ENCODE results near the gene SERINC5.

SERINC5 gene

GRCh38 chr5:80149161-80149609 is 106.7 kb downstream of the SERINC5 start:
- no peak overlapping the region for H3K4me3 ChIP-seq (ENCODE audit: low read depth, low read length)
- no peak for TF ChIP-seq CTCF (IDR thresholded peaks at IDR 0.05; ENCODE audit: low read depth, low read length, missing control alignments)
- no peak for DNase-seq (ENCODE audit: low read depth)
- in situ Hi-C loops (cut with HindIII; ENCODE audit: low sequenced_read_pairs), result no loop called here

GRCh38 chr5:80147119-80147815 is 108.6 kb downstream of the SERINC5 start:
- TF ChIP-seq CTCF (IDR thresholded peaks at IDR 0.05; ENCODE audit: low read depth, low read length, missing control alignments), result no peak
- no peak for DNase-seq (ENCODE audit: low read depth)
- in situ Hi-C loops (cut with HindIII; ENCODE audit: low sequenced_read_pairs), result no loop called here
- H3K4me3 ChIP-seq (ENCODE audit: low read depth, low read length), result no peak overlapping the region

- DNase-seq (ENCODE audit: low read depth), result no peak
- in situ Hi-C loops (cut with HindIII; ENCODE audit: low sequenced_read_pairs), result no loop called here
- no peak overlapping the region for H3K4me3 ChIP-seq (ENCODE audit: low read depth, low read length)
- TF ChIP-seq CTCF (IDR thresholded peaks at IDR 0.05; ENCODE audit: low read depth, low read length, missing control alignments), result no peak
Measured at GRCh38 chr5:80146046-80146445, 109.8 kb downstream of the SERINC5 start.

GRCh38 chr5:80143491-80143890 is 112.4 kb downstream of the SERINC5 start:
- no peak for TF ChIP-seq CTCF (IDR thresholded peaks at IDR 0.05; ENCODE audit: low read depth, low read length, missing control alignments)
- H3K4me3 ChIP-seq (ENCODE audit: low read depth, low read length), result no peak overlapping the region
- no peak for DNase-seq (ENCODE audit: low read depth)
- in situ Hi-C loops (cut with HindIII; ENCODE audit: low sequenced_read_pairs), result no loop called here

DNA sequence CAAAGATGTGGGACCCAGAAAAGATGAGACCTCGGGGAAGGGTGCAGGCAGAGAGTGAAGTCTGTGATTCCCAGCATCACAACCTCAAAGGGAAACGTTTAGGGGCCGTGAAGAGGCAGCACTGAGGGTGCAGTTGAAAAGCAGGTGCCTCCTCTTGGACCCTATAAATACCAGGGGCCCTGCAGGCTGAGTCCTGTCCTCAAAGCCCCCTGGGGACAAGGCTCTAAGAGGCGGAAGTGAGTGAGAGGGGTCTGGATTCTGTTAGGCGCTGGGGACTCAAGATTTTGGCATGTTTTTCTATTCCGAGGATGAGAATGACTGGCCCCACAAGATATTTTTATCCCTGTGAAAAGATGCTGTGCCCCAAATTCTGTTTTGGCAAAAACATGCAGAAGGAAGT is 112.9 kb downstream of the SERINC5 start:
- no peak overlapping the region for H3K4me3 ChIP-seq (ENCODE audit: low read depth, low read length)
- in situ Hi-C loops (cut with HindIII; ENCODE audit: low sequenced_read_pairs), result no loop called here

DNA sequence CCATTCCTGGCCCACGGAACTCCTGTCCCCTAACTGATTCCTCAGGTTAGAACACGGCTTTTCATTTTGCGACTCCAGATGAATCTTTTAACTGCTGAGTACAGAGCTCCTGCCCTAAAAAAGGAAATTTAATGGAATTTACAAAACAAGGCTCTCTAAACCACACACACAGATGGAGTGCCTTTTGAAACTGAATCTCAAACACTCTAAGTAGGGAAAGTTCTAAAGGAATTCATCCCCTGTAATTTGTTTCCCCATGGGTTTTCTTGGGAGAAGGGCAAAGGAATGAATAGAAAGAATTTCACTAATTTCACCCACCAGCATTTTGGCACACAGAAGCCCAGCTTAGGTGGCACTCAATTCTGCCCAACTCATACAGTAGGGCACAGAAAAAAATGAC is 114.2 kb downstream of the SERINC5 start:
- no peak for TF ChIP-seq CTCF (IDR thresholded peaks at IDR 0.05; ENCODE audit: low read depth, low read length, missing control alignments)
- no peak overlapping the region for H3K4me3 ChIP-seq (ENCODE audit: low read depth, low read length)
- no peak for DNase-seq (ENCODE audit: low read depth)
- in situ Hi-C loops (cut with HindIII; ENCODE audit: low sequenced_read_pairs), result no loop called here

More for the DNA sequence above, 112.9 kb downstream of the SERINC5 start:
- DNase-seq (ENCODE audit: low read depth), result no peak
- no peak for TF ChIP-seq CTCF (IDR thresholded peaks at IDR 0.05; ENCODE audit: low read depth, low read length, missing control alignments)

All from astrocyte of the cerebellum (primary cell).